ENCODE results near the gene SNAP25.

Gene SNAP25

GRCh38 chr20:10352934-10353824 lies 134.5 kb downstream of the SNAP25 start:
- no peak for DNase-seq (ENCODE audit: low read depth)
- H3K4me3 ChIP-seq (ENCODE audit: low read length), result no peak overlapping the region
- TF ChIP-seq CTCF (conservative IDR thresholded peaks at IDR 0.05; ENCODE audit: low read depth, low read length), result no peak

- no peak overlapping the region for H3K4me3 ChIP-seq (ENCODE audit: low read length)
- DNase-seq (ENCODE audit: low read depth), result no peak
- no peak for TF ChIP-seq CTCF (conservative IDR thresholded peaks at IDR 0.05; ENCODE audit: low read depth, low read length)
These were observed 138.0 kb downstream of the SNAP25 start for GRCh38 chr20:10356628-10357027.
